GM19099 (cell line): ENCODE results near the gene NXPE3.

Experiments
- POLR2A ChIP-seq: IDR thresholded peaks from 3 replicates; pipeline ENCODE4 v1.6.1; 2011; ENCODE audit warnings: low read depth; ENCODE audit not compliant: insufficient read length; ENCODE audit errors: extremely low read depth

The NXPE3 gene

GRCh38 chr3:101852983-101853840 lies 74.2 kb downstream of the NXPE3 start:
- no peak for TF ChIP-seq POLR2A

- no peak for TF ChIP-seq POLR2A
Observed at GRCh38 chr3:101853982-101854381, 75.0 kb downstream of the NXPE3 start.

- TF ChIP-seq POLR2A, result no peak
Observed at GRCh38 chr3:101854608-101855304, 75.7 kb downstream of the NXPE3 start.

GRCh38 chr3:101857301-101857741 lies 78.3 kb downstream of the NXPE3 start:
- TF ChIP-seq POLR2A, result no peak

GRCh38 chr3:101858464-101859030 lies 79.5 kb downstream of the NXPE3 start:
- TF ChIP-seq POLR2A, result peak; percentile 10

GRCh38 chr3:101859882-101860448 lies 81.0 kb downstream of the NXPE3 start:
- TF ChIP-seq POLR2A, result no peak

- TF ChIP-seq POLR2A, result no peak
Observed at GRCh38 chr3:101861212-101861788, 82.3 kb downstream of the NXPE3 start.

GRCh38 chr3:101861789-101862415 lies 82.9 kb downstream of the NXPE3 start:
- peak; percentile 36 for TF ChIP-seq POLR2A

- no peak for TF ChIP-seq POLR2A
Observed at GRCh38 chr3:101862416-101863165, 83.6 kb downstream of the NXPE3 start.

GRCh38 chr3:101865751-101866509 lies 86.9 kb downstream of the NXPE3 start:
- TF ChIP-seq POLR2A, result no peak

- no peak for TF ChIP-seq POLR2A
Observed at GRCh38 chr3:101867511-101867910, 88.5 kb downstream of the NXPE3 start.

- TF ChIP-seq POLR2A, result no peak
Observed at GRCh38 chr3:101867996-101868395, 89.0 kb downstream of the NXPE3 start.
